HS-27A (cell line): ENCODE data around the gene LRBA.

Source experiments
- DNase-seq: peaks from one replicate; pipeline ENCODE4 v3.0.0-alpha.2; 2012; ENCODE audit warnings: low read depth, missing footprints

LRBA gene

DNA sequence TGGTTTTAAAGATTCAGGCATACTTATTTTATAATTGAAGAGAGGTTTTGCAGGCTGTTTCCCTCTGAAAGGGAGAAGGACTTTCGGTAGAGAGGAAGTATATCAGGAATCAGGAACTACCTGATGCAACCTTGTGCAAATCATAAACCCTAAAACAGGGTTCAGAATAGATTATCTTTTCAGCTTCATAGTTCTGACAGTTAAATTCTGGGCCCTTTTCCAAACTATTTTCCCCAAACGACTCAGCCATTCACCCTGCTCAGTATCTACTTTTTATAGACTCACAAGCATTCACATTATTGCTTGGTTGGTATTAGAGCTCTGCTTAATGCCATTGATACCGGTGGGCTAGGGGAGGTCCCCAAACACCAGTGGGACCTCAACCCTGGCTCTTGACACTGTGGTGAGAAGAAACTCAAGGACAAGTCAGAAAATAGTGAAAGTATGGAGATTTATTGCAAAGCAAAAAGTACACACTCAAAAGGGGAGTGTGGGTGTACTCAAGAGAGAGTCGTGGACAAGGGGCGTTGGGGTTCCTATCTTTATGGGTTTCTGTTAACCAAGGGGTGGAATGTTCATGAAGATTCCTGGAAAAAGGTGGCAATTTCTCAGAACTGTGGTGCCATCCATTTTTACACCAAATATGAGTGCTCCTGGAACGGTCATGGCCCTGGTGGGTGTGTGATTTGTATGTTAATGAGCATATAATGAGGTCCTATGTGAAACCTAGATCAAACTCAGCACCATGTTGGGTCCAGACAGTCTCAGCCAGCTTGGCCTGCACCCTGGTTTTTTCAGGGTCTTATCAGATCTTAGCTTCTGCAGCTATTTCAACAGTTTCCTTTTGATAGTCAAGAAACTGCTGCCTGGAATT is 698.5 kb downstream of the LRBA start:
- no peak for DNase-seq

DNA sequence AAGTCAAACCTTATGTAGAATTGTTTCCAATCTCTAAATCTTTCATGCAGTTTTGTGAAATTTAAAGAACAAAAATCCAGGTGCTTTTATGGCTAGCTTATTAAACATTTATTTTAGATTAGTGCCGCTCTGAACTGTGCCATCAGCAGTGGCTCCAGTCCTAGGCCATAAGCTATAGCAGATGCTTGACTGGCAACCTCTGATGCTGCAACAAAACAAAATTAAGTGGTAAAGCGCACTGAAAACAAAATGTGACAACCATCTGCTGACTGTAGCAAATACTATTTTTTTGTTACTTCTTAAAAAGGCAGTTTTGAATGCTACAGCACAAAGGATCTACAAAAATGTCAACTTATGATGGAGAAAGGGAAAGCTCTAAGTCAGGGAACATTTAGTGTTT is 699.4 kb downstream of the LRBA start:
- no peak for DNase-seq

DNA sequence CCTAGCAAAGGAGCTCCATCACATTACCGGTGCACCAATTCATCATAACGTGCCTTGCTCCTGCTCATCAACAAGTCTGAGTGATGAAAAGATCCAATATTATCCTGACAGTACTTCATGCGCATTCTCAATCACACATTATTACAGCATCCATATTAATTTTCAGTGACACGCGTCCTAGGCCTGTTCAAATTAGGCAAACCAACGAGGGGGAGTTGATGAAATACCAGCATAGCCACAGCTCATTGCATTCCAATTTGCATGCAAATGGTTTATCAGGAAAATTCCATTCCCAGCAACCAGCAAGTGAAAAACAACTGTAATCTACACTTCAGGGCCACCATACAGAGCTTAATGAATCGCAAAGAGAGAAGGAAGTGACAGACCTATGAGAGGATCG is 699.9 kb downstream of the LRBA start:
- DNase-seq = no peak

DNA sequence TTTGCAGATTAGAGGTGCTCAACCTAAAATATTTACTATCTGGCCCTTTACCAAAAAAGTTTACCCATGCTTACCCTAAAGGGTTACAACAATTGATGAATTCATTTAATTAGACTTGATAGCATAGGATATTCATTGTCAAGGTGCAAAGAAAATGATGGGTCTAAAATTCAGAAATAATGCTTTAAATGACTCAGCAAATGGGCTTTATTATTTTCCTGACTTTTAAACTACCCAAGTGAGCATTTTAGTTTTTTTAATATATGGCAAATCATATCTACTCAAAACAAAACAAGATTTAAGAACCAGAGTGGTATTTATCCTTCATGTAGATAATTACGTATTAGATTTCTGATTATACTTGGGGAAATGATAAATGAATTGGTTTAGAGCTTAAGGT is 701.1 kb downstream of the LRBA start:
- no peak for DNase-seq

DNA sequence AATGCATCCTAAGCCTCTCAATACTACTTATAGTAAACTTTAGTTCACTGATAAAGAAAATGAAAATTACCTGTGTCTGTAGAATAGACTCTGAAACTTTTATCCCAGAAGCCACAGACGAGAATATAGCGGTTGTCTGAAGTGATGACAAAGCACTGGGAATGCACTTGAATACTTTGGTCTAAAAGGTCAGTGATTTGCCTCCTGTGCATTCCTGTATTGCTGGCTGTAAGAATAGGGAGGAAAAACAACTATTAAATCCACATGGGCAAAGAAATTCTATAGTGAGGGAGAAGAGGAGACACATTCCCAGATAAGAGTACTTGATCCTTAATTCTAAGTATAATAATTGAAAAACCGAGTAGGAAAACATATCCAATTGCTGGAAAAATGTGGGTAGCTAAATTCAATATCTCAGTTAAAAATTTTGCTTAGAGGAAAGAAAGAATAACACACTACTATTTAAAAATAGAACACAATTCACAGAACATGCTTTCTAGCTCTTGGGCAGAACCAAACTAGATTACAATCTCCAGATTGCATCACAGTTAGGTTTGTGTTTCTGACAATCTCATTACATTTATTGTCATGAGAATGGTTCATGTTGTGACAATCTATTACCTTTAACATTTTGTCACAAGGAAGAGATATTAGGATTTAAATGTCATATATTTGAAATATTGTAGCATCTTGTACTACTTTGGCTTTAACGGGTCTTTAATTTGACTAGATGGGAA is 704.8 kb downstream of the LRBA start:
- peak; percentile 43 for DNase-seq

DNA sequence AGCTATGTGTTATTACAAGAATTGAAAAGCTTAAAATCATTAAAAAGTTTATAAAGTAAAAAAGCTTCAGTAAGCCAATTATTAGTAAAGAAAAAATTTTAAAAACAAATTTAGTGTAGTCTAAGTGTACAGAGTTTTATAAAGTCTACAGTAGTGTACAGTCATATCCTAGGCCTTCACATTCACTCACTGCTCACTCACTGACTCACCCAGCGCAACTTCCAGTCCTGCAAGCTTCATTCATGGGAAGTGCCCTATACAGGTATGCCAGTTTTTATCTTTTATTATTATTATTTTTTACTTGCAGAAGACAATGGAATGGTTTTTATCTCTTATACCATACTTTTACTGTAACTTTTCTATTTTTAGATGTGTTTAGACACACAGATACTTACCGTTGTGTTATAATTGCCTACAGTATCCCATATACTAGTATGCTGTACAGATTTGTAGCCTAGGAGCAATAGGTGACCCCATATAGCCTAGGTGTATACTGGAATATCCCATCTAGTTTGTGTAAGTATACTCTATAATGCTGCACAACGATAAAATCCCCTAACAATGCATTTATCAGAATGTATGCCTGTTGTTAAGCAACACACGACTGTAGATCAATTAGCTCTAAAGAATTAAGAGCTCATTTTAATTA is 706.1 kb downstream of the LRBA start:
- DNase-seq = no peak

DNA sequence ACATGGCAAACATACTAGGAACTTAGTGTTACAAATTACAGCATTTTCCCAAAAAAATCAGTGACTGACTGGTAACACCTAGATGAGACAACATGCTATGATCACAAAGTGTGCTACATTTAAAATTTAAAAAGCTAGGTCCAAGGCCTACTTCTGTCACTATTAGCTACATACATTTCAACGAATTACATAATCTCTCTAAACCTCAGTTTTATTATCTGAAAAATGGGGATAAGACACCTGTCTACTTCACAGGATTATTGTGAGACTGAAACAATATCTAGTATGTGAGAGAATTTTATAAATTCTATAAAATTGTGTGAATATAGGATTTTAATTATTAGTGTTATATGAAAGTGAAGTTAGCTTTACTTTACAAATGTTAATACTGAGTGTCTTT is 708.4 kb downstream of the LRBA start:
- DNase-seq = no peak

DNA sequence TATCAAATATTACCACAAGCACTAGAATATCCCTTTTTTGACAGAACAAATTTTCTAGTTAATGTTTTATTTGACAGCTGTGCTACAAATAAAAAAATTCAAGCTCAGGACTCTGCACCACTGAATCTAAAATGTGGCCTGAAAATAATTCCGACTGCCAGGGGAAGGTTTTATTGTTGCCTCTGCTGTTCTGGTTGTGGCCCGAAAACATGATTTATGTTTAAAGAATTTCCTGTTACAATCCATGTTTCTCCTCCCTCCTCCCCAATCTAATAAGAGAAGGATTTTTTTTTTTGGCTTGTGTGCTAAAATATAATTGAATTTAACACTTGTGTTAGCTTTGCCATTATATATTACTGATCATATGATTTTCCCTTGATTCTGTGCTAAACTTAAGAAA is 709.1 kb downstream of the LRBA start:
- no peak for DNase-seq

DNA sequence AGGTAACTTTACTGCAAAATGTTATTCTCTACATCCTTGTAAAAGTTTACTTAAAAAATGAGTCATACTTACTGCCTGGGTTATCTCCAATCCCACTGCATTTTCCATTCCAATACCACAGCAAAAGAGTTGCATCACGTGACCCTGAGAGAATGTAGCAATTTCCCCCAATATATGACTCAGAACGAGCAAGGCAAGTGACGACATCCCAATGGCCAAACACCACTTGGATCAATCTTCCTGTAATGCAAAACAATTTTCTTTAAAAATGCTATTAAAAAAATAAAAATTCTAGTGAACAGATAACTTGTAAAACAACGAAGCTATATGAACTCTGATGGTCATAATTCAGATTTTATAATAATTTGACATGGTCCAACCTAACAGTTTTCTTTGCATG is 712.5 kb downstream of the LRBA start:
- DNase-seq = peak; percentile 92

DNA sequence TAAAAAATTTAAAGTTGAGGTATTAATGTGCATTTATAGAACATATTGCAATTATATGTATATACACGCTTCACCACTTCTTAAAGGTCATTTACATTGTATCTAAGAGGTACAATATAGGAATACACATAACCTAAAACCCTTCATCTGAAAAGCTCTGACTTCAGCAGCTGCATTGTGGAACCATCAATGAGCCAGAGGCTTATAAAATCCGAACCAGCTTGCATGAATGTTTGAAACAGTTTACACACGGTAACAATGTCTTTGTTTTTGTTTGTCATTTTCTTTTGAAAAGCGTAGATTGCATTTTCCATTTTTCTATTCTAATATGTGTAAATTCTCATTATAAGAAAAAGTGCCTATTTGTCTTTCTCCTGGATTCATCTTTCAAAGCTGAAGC is 715.3 kb downstream of the LRBA start:
- DNase-seq = no peak

DNA sequence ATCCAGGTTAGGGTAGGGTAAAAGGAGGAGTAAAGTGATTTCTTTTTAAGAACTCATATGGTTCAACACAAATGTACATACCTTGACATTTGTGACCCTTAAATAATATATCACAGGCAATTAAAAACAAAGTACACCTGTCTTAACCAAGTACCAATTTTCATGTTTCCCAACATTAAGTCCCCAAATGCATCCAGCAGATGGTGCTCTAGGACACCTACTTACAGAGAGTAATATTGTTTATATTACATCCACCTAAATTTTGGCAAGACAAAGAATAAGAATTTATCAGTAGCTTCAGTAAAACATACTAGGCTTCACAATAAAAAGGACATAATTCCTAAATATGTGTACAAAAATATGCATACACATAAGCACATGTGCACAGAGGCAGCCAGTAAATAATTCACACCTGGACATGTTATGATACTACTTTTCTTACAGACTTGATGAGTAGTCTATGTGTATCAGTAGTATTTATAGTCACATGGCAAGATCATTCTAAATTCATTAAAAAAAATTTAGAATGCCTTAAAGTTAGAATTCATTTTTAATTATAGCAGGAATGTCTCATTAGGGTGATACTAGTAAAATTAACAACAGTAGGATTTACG is 717.1 kb downstream of the LRBA start:
- DNase-seq = no peak

DNA sequence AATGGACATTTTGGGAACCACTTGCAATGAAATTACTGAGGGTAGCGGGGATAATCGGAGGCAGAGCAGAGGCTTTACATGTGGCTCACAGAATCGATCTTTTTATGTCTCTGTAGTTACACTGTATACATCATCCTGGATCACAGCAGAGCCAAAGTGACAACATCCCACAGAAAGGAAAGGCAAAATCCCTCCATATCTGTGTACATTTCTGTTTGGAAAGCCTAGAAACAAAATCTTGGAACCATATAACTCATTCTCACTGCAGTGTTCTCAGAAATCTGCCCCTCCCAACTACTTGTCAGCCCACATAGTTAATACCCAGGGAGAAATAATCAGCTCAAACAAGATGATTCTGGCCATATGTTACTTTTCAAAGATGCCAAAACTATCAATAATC is 725.2 kb downstream of the LRBA start:
- no peak for DNase-seq

DNA sequence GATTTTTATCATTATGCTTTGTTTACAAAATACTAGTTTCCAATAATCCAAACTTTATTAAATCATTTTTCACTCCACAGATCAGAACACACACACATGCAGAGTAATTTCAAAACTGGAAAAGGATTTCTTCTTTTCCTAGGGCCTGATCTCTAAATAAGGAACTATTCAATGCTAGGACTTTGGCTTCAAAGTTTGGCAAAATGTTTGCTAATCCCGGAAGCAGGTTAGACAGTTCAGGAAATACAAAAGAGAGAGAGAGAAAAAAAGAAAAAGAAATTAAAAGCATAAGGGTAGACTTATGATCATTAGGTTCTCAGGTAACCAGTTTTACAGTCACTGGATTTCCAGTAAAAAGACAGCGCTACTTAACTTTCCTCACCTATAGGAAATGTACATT is 725.9 kb downstream of the LRBA start:
- DNase-seq = no peak

DNA sequence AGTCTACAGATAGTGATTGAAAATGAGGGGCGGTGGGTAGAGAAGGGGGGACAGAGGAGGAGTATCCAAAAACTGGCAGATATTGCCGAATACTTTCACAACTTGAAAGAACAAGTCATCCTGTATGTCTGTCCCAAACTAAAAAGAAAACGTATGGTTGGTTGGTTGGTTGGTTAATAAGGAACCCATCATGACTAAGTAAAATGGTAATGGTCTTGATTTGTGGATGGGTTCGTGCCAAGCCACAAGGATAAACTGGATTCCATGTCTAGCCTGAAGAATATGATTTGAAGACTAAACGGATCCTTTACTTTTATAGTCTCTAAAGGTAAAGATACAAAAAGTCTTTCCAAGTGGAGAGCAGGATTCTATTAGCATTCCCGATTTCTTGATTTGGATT is 728.4 kb downstream of the LRBA start:
- no peak for DNase-seq

DNA sequence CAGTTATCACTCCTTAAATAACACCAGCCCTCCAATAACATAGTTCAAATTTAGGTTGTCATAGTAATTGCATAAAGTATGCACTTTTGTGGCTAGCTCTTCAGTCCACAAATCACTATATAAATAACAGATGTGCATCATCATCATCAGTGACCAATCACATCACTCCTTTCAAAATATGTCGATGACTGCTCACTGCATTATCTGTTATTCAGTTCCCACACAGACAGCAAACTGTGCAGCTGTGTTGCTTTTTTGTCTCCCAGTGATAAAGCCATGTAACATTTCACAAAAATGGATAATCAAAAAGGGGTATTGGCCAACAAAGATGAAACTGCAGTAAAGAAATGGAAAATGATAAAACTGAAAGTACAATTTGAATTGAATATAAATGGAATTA is 731.4 kb downstream of the LRBA start:
- DNase-seq = peak; percentile 90

DNA sequence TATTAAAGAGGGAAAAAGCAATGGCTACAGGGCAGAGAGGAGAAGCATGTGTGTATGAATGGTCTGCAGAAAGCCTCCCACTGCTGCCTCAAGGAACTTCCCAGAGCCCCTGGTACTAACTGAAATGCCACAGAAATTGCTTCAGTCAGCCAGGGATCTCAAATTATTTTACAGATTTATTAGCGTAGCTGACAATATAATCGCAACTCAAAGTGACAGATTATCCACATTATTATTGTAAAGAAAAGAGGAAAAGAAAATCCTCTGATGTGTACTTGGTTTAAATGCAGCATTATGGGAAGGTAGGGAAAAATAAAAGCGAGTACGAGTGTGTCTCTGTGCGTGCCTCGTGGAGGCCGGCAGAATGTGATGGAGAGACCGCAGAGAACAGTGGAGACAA is 734.1 kb downstream of the LRBA start:
- DNase-seq = no peak

DNA sequence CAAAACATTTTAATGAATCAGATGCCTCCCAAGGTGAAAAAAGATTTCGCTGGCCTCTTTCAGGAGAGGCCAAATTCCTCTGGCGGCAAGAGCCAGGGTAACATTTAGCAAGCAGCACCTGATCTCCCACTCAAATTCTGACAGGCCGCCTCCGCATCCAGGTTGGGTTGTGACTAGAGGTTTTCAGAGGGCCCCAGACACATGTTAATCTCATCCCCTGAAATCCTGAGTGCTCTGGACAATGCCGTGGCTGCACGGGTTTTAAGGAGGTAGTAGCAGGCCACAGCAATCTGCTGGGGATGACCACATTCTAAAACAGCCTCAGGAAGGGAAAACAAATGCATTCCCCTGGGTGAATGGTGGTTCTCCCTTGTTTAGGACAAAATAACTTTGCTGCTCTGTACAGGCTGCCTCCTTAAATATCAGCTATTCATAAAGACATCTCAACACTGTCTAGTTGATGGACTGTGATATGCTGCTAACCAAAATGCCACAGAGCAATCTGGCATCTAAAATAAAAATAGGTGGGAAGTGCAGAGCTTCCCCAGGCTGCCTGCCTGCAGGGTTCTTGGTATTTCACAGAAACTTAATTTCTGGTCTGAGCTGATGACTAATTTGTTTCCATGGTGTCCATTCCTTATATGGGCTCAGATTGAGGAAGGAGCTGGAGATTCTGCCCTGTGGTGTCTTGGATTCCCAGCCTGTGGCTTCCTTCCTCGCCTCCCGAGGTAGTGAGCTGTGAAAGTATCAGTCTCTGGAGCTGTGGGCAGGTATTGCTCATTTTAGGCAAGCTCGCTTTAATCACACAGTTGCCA is 734.8 kb downstream of the LRBA start:
- peak; percentile 59 for DNase-seq

DNA sequence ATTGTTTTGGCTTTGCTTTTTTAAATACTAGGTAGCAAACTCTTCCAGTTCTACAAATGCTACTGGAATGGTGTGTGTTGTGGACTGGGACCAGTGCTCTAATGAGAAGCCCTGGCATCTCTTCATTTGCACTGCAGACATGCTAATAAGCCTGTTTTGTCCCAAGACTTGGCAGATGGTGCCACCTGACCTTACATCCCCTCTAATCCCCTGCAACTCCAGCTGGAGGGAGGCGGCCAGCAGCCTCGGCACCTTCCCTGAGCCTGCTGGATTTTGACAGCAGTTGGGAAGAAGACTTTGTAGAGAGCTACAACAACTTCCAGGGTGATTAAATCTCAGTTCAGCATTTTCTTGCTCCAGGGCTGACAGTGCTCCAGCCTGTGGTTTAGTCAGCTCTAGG is 736.9 kb downstream of the LRBA start:
- DNase-seq = no peak

DNA sequence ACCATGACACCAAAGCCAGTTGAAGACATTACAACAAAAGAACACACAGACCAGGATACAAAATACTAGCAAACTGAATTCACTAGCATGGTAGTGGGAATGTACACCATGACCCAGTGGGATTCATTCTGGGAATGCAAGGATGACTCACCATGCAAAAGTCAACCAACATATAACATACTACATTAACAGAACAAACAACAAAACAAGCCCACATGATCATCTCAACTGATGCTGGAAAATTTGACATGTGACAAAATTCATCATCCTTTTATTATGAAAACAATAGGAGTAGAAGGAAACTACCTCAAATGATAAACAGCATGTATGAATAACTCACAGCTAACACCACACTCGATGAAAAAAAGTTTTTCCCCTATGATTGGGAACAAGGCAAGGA is 746.6 kb downstream of the LRBA start:
- DNase-seq = no peak

DNA sequence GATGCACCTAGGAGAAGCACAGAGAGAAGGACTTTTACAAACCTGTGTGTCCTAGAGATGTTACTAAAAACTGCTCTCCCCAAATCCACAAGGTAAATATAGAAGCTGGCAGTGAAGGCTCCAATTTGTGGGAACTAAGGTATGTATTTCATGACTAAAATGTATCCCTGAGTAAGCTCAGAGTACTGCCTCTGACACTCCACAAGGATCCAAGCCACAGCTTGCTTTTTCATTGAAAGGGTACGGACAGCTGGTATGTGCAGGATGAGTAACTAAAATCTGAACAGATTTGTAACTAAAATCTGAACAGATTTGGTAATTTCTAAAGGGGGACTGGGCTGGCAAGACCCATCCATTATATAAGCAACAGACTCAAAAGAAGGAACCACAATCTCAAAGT is 749.3 kb downstream of the LRBA start:
- DNase-seq = no peak

DNA sequence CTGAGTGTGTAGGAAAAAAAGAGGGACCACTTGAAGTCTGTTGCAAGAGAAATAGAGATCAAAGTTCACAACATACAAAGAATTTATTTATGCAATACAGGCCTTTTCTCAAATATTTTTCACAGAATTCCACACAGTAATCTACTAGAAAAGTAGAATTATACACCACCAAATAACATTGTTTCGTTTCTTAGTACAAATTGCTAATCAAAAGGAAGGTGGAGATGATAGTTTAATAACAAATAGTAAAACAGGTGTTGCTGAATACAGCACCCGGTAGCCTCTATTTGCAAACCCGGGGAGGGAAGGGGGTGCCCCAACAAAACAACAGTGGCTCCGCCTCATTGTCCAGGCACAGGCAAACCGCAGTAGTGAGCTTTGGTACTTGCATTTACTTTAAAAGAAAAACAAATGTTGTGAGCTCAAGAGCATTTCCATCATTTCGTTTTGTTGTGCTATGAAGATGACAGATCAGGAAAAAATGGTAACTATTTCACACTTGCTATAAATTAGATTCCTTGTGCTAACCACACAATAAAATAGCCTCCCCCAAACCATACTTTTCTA is 750.4 kb downstream of the LRBA start:
- DNase-seq = no peak
